SK-N-MC (cell line): ENCODE measurements around the gene LONP2.

Source experiments
- EZH2 ChIP-seq: fragments of 200-600 bp; sonication (generic); IDR thresholded peaks from one replicate; pipeline ENCODE4 v1.6.1; 2017; ENCODE audit warnings: antibody characterized with exemption
- POLR2AphosphoS5 ChIP-seq: IDR thresholded peaks from 2 replicates; pipeline ENCODE4 v1.6.1; 2012; ENCODE audit warnings: mild to moderate bottlenecking, low read depth, low read length, borderline replicate concordance

DNA sequence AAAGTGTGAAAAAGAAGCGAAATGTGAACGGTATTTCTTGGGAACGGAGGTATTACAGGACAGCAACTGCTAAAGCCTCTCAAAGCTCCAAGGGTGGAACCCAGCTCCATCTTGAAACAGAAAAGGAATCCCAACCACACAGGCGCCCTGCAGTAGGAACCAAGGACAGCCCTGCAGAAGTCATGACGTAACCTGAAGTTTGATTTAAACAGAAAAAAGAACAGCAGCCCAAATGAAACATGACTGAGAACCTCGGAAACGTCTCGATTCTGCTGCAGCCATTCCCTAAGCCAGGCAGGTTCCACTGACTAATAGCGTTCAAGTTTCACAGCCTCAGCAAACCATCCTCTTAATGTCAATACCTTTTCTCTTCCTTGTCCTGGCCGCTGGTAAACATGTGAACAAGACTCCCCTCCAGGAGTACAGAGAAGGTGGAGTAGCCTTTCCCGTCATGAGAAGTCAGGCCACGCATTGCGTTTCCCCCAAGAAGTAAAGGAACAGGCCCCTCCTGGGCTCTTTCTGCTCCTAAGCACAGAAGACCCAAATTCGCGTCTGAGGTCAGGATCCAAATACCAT, 121.0 kb downstream of the LONP2 start:
- TF ChIP-seq EZH2, result no peak
- no peak for TF ChIP-seq POLR2AphosphoS5
